ENCODE measurements around the gene GALNT2.

Gene GALNT2

GRCh38 chr1:230082211-230082610, 15.2 kb downstream of the GALNT2 start:
- Histone ChIP-seq H3K27ac (ENCODE audit: low read length) (no peak overlapping the region), H3K4me3 (ENCODE audit: low read length in 2 of 2) (no peak overlapping the region), H3K9me3 (ENCODE audit: control insufficient read depth in 2 of 2, low read length in 2 of 2) (no peaks in the 10 kb centered on the region), H3K4me1 (ENCODE audit: control insufficient read depth, insufficient read depth, low read length) (peaks cover 75% of the 10 kb centered on the region), H3K36me3 (ENCODE audit: control insufficient read depth in 2 of 2, insufficient read depth in 2 of 2, low read length in 2 of 2) (no peaks in the 10 kb centered on the region), H3K27me3 (ENCODE audit: control insufficient read depth in 1 of 2, insufficient read depth in 2 of 2, low read length in 2 of 2) (no peaks in the 10 kb centered on the region), H3K9ac (ENCODE audit: low read length in 2 of 2) (no peak overlapping the region)

- Histone ChIP-seq H3K27me3 (ENCODE audit: control insufficient read depth in 1 of 2, insufficient read depth in 2 of 2, low read length in 2 of 2) (no peaks in the 10 kb centered on the region), H3K4me3 (ENCODE audit: low read length in 2 of 2) (no peak overlapping the region), H3K27ac (ENCODE audit: low read length) (peak overlapping the region; percentile 86), H3K36me3 (ENCODE audit: control insufficient read depth in 2 of 2, insufficient read depth in 2 of 2, low read length in 2 of 2) (no peaks in the 10 kb centered on the region), H3K9ac (ENCODE audit: low read length in 2 of 2) (no peak overlapping the region), H3K9me3 (ENCODE audit: control insufficient read depth in 2 of 2, low read length in 2 of 2) (no peaks in the 10 kb centered on the region), H3K4me1 (ENCODE audit: control insufficient read depth, insufficient read depth, low read length) (peaks cover 74% of the 10 kb centered on the region)
Measured at GRCh38 chr1:230083053-230083452, 16.0 kb downstream of the GALNT2 start.

- Histone ChIP-seq H3K27ac (ENCODE audit: low read length) (peak overlapping the region; percentile 86), H3K4me3 (ENCODE audit: low read length in 2 of 2) (peak overlapping the region in 1 of 2 donors; percentile 35), H3K36me3 (ENCODE audit: control insufficient read depth in 2 of 2, insufficient read depth in 2 of 2, low read length in 2 of 2) (no peaks in the 10 kb centered on the region), H3K9me3 (ENCODE audit: control insufficient read depth in 2 of 2, low read length in 2 of 2) (no peaks in the 10 kb centered on the region), H3K9ac (ENCODE audit: low read length in 2 of 2) (peak overlapping the region; percentile 48 to 51), H3K27me3 (ENCODE audit: control insufficient read depth in 1 of 2, insufficient read depth in 2 of 2, low read length in 2 of 2) (no peaks in the 10 kb centered on the region), H3K4me1 (ENCODE audit: control insufficient read depth, insufficient read depth, low read length) (peaks cover 70% of the 10 kb centered on the region)
Measured at GRCh38 chr1:230083746-230084407, 16.8 kb downstream of the GALNT2 start.

GRCh38 chr1:230084408-230085177, 17.6 kb downstream of the GALNT2 start:
- peak overlapping the region; percentile 48 to 51 for H3K9ac ChIP-seq (ENCODE audit: low read length in 2 of 2)
- no peaks in the 10 kb centered on the region for H3K9me3 ChIP-seq (ENCODE audit: control insufficient read depth in 2 of 2, low read length in 2 of 2)
- peak overlapping the region; percentile 11 to 35 for H3K4me3 ChIP-seq (ENCODE audit: low read length in 2 of 2)
- no peaks in the 10 kb centered on the region for H3K27me3 ChIP-seq (ENCODE audit: control insufficient read depth in 1 of 2, insufficient read depth in 2 of 2, low read length in 2 of 2)
- H3K4me1 ChIP-seq (ENCODE audit: control insufficient read depth, insufficient read depth, low read length) = peaks cover 65% of the 10 kb centered on the region
- H3K36me3 ChIP-seq (ENCODE audit: control insufficient read depth in 2 of 2, insufficient read depth in 2 of 2, low read length in 2 of 2) = peaks cover 0 to 5% of the 10 kb centered on the region in 2 donors
- peak overlapping the region; percentile 86 for H3K27ac ChIP-seq (ENCODE audit: low read length)

- Histone ChIP-seq H3K4me3 (ENCODE audit: low read length in 2 of 2) (no peak overlapping the region), H3K27ac (ENCODE audit: low read length) (peak overlapping the region; percentile 86), H3K27me3 (ENCODE audit: control insufficient read depth in 1 of 2, insufficient read depth in 2 of 2, low read length in 2 of 2) (no peaks in the 10 kb centered on the region), H3K9me3 (ENCODE audit: control insufficient read depth in 2 of 2, low read length in 2 of 2) (no peaks in the 10 kb centered on the region), H3K36me3 (ENCODE audit: control insufficient read depth in 2 of 2, insufficient read depth in 2 of 2, low read length in 2 of 2) (peaks cover 0 to 5% of the 10 kb centered on the region in 2 donors), H3K9ac (ENCODE audit: low read length in 2 of 2) (peak overlapping the region in 1 of 2 donors; percentile 19), H3K4me1 (ENCODE audit: control insufficient read depth, insufficient read depth, low read length) (peaks cover 62% of the 10 kb centered on the region)
Measured at GRCh38 chr1:230085178-230085515, 18.1 kb downstream of the GALNT2 start.

- Histone ChIP-seq H3K4me1 (ENCODE audit: control insufficient read depth, insufficient read depth, low read length) (peaks cover 57% of the 10 kb centered on the region), H3K4me3 (ENCODE audit: low read length in 2 of 2) (no peak overlapping the region), H3K9ac (ENCODE audit: low read length in 2 of 2) (no peak overlapping the region), H3K27me3 (ENCODE audit: control insufficient read depth in 1 of 2, insufficient read depth in 2 of 2, low read length in 2 of 2) (no peaks in the 10 kb centered on the region), H3K36me3 (ENCODE audit: control insufficient read depth in 2 of 2, insufficient read depth in 2 of 2, low read length in 2 of 2) (peaks cover 0 to 5% of the 10 kb centered on the region in 2 donors), H3K9me3 (ENCODE audit: control insufficient read depth in 2 of 2, low read length in 2 of 2) (no peaks in the 10 kb centered on the region), H3K27ac (ENCODE audit: low read length) (peak overlapping the region; percentile 86)
Measured at GRCh38 chr1:230086151-230086550, 19.1 kb downstream of the GALNT2 start.

GRCh38 chr1:230087028-230087716, 20.1 kb downstream of the GALNT2 start:
- peaks cover 53% of the 10 kb centered on the region for H3K4me1 ChIP-seq (ENCODE audit: control insufficient read depth, insufficient read depth, low read length)
- peak overlapping the region in 1 of 2 donors; percentile 15 for H3K4me3 ChIP-seq (ENCODE audit: low read length in 2 of 2)
- H3K27ac ChIP-seq (ENCODE audit: low read length) = no peak overlapping the region
- peaks cover 3 to 8% of the 10 kb centered on the region in 2 donors for H3K36me3 ChIP-seq (ENCODE audit: control insufficient read depth in 2 of 2, insufficient read depth in 2 of 2, low read length in 2 of 2)
- no peaks in the 10 kb centered on the region for H3K9me3 ChIP-seq (ENCODE audit: control insufficient read depth in 2 of 2, low read length in 2 of 2)
- no peak overlapping the region for H3K9ac ChIP-seq (ENCODE audit: low read length in 2 of 2)
- no peaks in the 10 kb centered on the region for H3K27me3 ChIP-seq (ENCODE audit: control insufficient read depth in 1 of 2, insufficient read depth in 2 of 2, low read length in 2 of 2)

- Histone ChIP-seq H3K36me3 (ENCODE audit: control insufficient read depth in 2 of 2, insufficient read depth in 2 of 2, low read length in 2 of 2) (peaks cover 4 to 8% of the 10 kb centered on the region in 2 donors), H3K9ac (ENCODE audit: low read length in 2 of 2) (no peak overlapping the region), H3K27ac (ENCODE audit: low read length) (no peak overlapping the region), H3K27me3 (ENCODE audit: control insufficient read depth in 1 of 2, insufficient read depth in 2 of 2, low read length in 2 of 2) (no peaks in the 10 kb centered on the region), H3K9me3 (ENCODE audit: control insufficient read depth in 2 of 2, low read length in 2 of 2) (no peaks in the 10 kb centered on the region), H3K4me1 (ENCODE audit: control insufficient read depth, insufficient read depth, low read length) (peaks cover 49% of the 10 kb centered on the region), H3K4me3 (ENCODE audit: low read length in 2 of 2) (no peak overlapping the region)
Measured at GRCh38 chr1:230087717-230088105, 20.7 kb downstream of the GALNT2 start.

GRCh38 chr1:230090194-230090711, 23.2 kb downstream of the GALNT2 start:
- no peaks in the 10 kb centered on the region for H3K9me3 ChIP-seq (ENCODE audit: control insufficient read depth in 2 of 2, low read length in 2 of 2)
- H3K27me3 ChIP-seq (ENCODE audit: control insufficient read depth in 1 of 2, insufficient read depth in 2 of 2, low read length in 2 of 2) = no peaks in the 10 kb centered on the region
- H3K36me3 ChIP-seq (ENCODE audit: control insufficient read depth in 2 of 2, insufficient read depth in 2 of 2, low read length in 2 of 2) = peaks cover 6 to 13% of the 10 kb centered on the region in 2 donors
- no peak overlapping the region for H3K9ac ChIP-seq (ENCODE audit: low read length in 2 of 2)
- peaks cover 31% of the 10 kb centered on the region for H3K4me1 ChIP-seq (ENCODE audit: control insufficient read depth, insufficient read depth, low read length)
- H3K27ac ChIP-seq (ENCODE audit: low read length) = no peak overlapping the region
- H3K4me3 ChIP-seq (ENCODE audit: low read length in 2 of 2) = no peak overlapping the region

GRCh38 chr1:230091473-230092231, 24.6 kb downstream of the GALNT2 start:
- peaks cover 24% of the 10 kb centered on the region for H3K4me1 ChIP-seq (ENCODE audit: control insufficient read depth, insufficient read depth, low read length)
- no peaks in the 10 kb centered on the region for H3K27me3 ChIP-seq (ENCODE audit: control insufficient read depth in 1 of 2, insufficient read depth in 2 of 2, low read length in 2 of 2)
- H3K36me3 ChIP-seq (ENCODE audit: control insufficient read depth in 2 of 2, insufficient read depth in 2 of 2, low read length in 2 of 2) = peaks cover 6 to 13% of the 10 kb centered on the region in 2 donors
- H3K27ac ChIP-seq (ENCODE audit: low read length) = no peak overlapping the region
- no peak overlapping the region for H3K9ac ChIP-seq (ENCODE audit: low read length in 2 of 2)
- H3K9me3 ChIP-seq (ENCODE audit: control insufficient read depth in 2 of 2, low read length in 2 of 2) = no peaks in the 10 kb centered on the region
- H3K4me3 ChIP-seq (ENCODE audit: low read length in 2 of 2) = no peak overlapping the region

All from stomach smooth muscle (tissue), 2 donors.